Large intestine (tissue), 12 donors: ENCODE data around the gene BTBD17. TPM values are rescaled to one million over a fixed set of nuclear protein-coding genes. Genes with fewer than 3 reads are reported as not detected.
"Not testable (repeated sequence)": the region's sequence is repeated elsewhere in the genome, so short reads cannot be mapped to it uniquely, and the experiment has no call there.

Source experiments
- DNase-seq, 2 donors: peaks; one replicate each; pipeline versions ENCODE4 v3.0.0 to v3.0.0-alpha.2; 2013
- H3K27ac ChIP-seq: one replicate; pipeline ENCODE4 v1.5.1; 2013; ENCODE audit warnings: low read length
- H3K27me3 ChIP-seq: 2 replicates; pipeline ENCODE4 v1.6.1; 2013; ENCODE audit warnings: low read length; ENCODE audit not compliant: control insufficient read depth, insufficient read depth
- H3K36me3 ChIP-seq: 2 replicates; pipeline ENCODE4 v1.6.1; 2013; ENCODE audit warnings: low read length; ENCODE audit not compliant: control insufficient read depth, insufficient read depth
- H3K4me1 ChIP-seq: one replicate; pipeline ENCODE4 v1.6.1; 2013; ENCODE audit warnings: low read length; ENCODE audit not compliant: control insufficient read depth, insufficient read depth
- H3K4me3 ChIP-seq: one replicate; pipeline ENCODE4 v1.5.1; 2013; ENCODE audit warnings: low read length
- H3K9me3 ChIP-seq: one replicate; pipeline ENCODE4 v1.6.1; 2013; ENCODE audit warnings: mild to moderate bottlenecking, low read depth, low read length, moderate library complexity; ENCODE audit not compliant: control insufficient read depth
- WGBS: methylation state at CpG from one replicate; pipeline ENCODE4 v1.1.5; 2013; ENCODE audit warnings: low lambda C conversion rate; ENCODE audit not compliant: insufficient coverage; 5-methylcytosine and 5-hydroxymethylcytosine counted together
- long read RNA-seq, 11 donors: transcript quantifications; one replicate each; lab custom pipeline, GENCODE V29; 2026
- polyA plus RNA-seq: library from polyadenylated mRNA; unstranded; fragments of 120-200 nt; gene quantifications from one replicate; pipeline ENCODE4 v1.2.1, GENCODE V29; 2013

Gene BTBD17
- polyA plus RNA-seq = 1.1 TPM
- long read RNA-seq, donor 1 = 0 reads
- long read RNA-seq, donor 2, partial matches to known transcripts = 56 of 63 reads
- long read RNA-seq, donor 2, other reads (novel, unspliced or antisense) = 7 of 63 reads
- long read RNA-seq, donor 3 = 0 reads
- long read RNA-seq, donor 4 = 0 reads
- long read RNA-seq, donor 5, partial matches to known transcripts = 0 of 2 reads
- long read RNA-seq, donor 5, other reads (novel, unspliced or antisense) = 0 of 2 reads
- long read RNA-seq, donor 6 = 0 reads
- long read RNA-seq, donor 7 = 0 reads
- long read RNA-seq, donor 8, partial matches to known transcripts = 0 of 1 reads
- long read RNA-seq, donor 8, other reads (novel, unspliced or antisense) = 0 of 1 reads
- long read RNA-seq, donor 9 = 0 reads
- long read RNA-seq, donor 10, partial matches to known transcripts = 0 of 1 reads
- long read RNA-seq, donor 10, other reads (novel, unspliced or antisense) = 0 of 1 reads
- long read RNA-seq, donor 11 = 0 reads

- H3K27ac ChIP-seq = no peak within 1 kb of the TSS
- H3K9me3 ChIP-seq = no peaks in the 10 kb centered on the region
- no peaks in the 10 kb centered on the region for H3K4me1 ChIP-seq
- no peak for DNase-seq
- WGBS = no CpG with 5 or more reads among the region's 28 CpGs
- no peaks in the 10 kb centered on the region for H3K36me3 ChIP-seq
- no peak within 1 kb of the TSS for H3K4me3 ChIP-seq
- peaks cover 46% of the 10 kb centered on the region for H3K27me3 ChIP-seq
Observed at GRCh38 chr17:74361230-74362068, at the start of gene BTBD17. BTBD17 (minus strand) TSS chr17:74361868; CDS start chr17:74361819, 49 bp downstream.

GRCh38 chr17:74410001-74410443 is 48.4 kb upstream of the BTBD17 start:
- WGBS = no CpG with 5 or more reads among the region's 4 CpGs
- no peak overlapping the region for H3K4me3 ChIP-seq

GRCh38 chr17:74408815-74409214 is 47.1 kb upstream of the BTBD17 start:
- WGBS = 78% methylated on average over 3 of the region's 4 CpGs
- H3K27ac ChIP-seq = no peak overlapping the region
- no peak for DNase-seq
- H3K36me3 ChIP-seq = no peaks in the 10 kb centered on the region
- H3K9me3 ChIP-seq = no peaks in the 10 kb centered on the region
- no peak overlapping the region for H3K4me3 ChIP-seq
- peaks cover 9% of the 10 kb centered on the region for H3K27me3 ChIP-seq
- H3K4me1 ChIP-seq = no peaks in the 10 kb centered on the region

More at GRCh38 chr17:74410001-74410443, 48.4 kb upstream of the BTBD17 start:
- no peak for DNase-seq
- Histone ChIP-seq H3K4me1 (peaks cover 3% of the 10 kb centered on the region), H3K9me3 (no peaks in the 10 kb centered on the region), H3K27me3 (no peaks in the 10 kb centered on the region), H3K36me3 (no peaks in the 10 kb centered on the region), H3K27ac (no peak overlapping the region)

GRCh38 chr17:74408262-74408661 is 46.6 kb upstream of the BTBD17 start:
- WGBS = no CpG with 5 or more reads among the region's 3 CpGs
- Histone ChIP-seq H3K4me3 (no peak overlapping the region), H3K27me3 (peaks cover 9% of the 10 kb centered on the region), H3K4me1 (no peaks in the 10 kb centered on the region), H3K36me3 (no peaks in the 10 kb centered on the region), H3K9me3 (no peaks in the 10 kb centered on the region), H3K27ac (no peak overlapping the region)
- DNase-seq = no peak

GRCh38 chr17:74407384-74407783 is 45.7 kb upstream of the BTBD17 start:
- H3K4me3 ChIP-seq = no peak overlapping the region
- DNase-seq = no peak
- H3K27me3 ChIP-seq = peaks cover 9% of the 10 kb centered on the region
- H3K9me3 ChIP-seq = no peaks in the 10 kb centered on the region
- H3K4me1 ChIP-seq = no peaks in the 10 kb centered on the region
- no CpG with 5 or more reads among the region's 5 CpGs for WGBS
- no peak overlapping the region for H3K27ac ChIP-seq
- no peaks in the 10 kb centered on the region for H3K36me3 ChIP-seq

GRCh38 chr17:74405311-74405710 is 43.6 kb upstream of the BTBD17 start:
- no CpG with 5 or more reads among the region's 5 CpGs for WGBS
- not testable (repeated sequence) for H3K4me1 ChIP-seq, H3K4me3 ChIP-seq, H3K9me3 ChIP-seq, H3K36me3 ChIP-seq, DNase-seq, H3K27me3 ChIP-seq, H3K27ac ChIP-seq

- no peak for DNase-seq
- WGBS = 90% methylated on average over 2 of the region's 6 CpGs
Observed at GRCh38 chr17:74404789-74405188, 43.1 kb upstream of the BTBD17 start.

GRCh38 chr17:74404218-74404617 is 42.5 kb upstream of the BTBD17 start:
- Histone ChIP-seq H3K27ac (no peak overlapping the region), H3K27me3 (peaks cover 9% of the 10 kb centered on the region), H3K4me1 (no peaks in the 10 kb centered on the region), H3K36me3 (no peaks in the 10 kb centered on the region), H3K4me3 (no peak overlapping the region), H3K9me3 (no peaks in the 10 kb centered on the region)
- no peak for DNase-seq
- no CpG with 5 or more reads among the region's 7 CpGs for WGBS

More at GRCh38 chr17:74404789-74405188, 43.1 kb upstream of the BTBD17 start:
- Histone ChIP-seq H3K4me1 (no peaks in the 10 kb centered on the region), H3K36me3 (no peaks in the 10 kb centered on the region), H3K27ac (no peak overlapping the region), H3K4me3 (no peak overlapping the region), H3K9me3 (no peaks in the 10 kb centered on the region), H3K27me3 (peaks cover 9% of the 10 kb centered on the region)

- no CpG with 5 or more reads among the region's 12 CpGs for WGBS
- no peaks in the 10 kb centered on the region for H3K4me1 ChIP-seq
- H3K27ac ChIP-seq = no peak overlapping the region
- DNase-seq = no peak
- no peak overlapping the region for H3K4me3 ChIP-seq
- H3K36me3 ChIP-seq = no peaks in the 10 kb centered on the region
- H3K9me3 ChIP-seq = no peaks in the 10 kb centered on the region
- H3K27me3 ChIP-seq = peaks cover 9% of the 10 kb centered on the region
Observed at GRCh38 chr17:74403512-74404137, 42.0 kb upstream of the BTBD17 start.

GRCh38 chr17:74402048-74402447 is 40.4 kb upstream of the BTBD17 start:
- H3K36me3 ChIP-seq = no peaks in the 10 kb centered on the region
- no peaks in the 10 kb centered on the region for H3K4me1 ChIP-seq
- no CpG with 5 or more reads among the region's 7 CpGs for WGBS

More at GRCh38 chr17:74402048-74402447, 40.4 kb upstream of the BTBD17 start:
- H3K9me3 ChIP-seq = no peaks in the 10 kb centered on the region
- H3K4me3 ChIP-seq = no peak overlapping the region
- DNase-seq = peak; percentile 48 to 70
- peaks cover 9% of the 10 kb centered on the region for H3K27me3 ChIP-seq
- peak overlapping the region; percentile 7 for H3K27ac ChIP-seq
